ENCODE results near the gene IGFBP1.
"Not testable (repeated sequence)": the region's sequence is repeated elsewhere in the genome, so short reads cannot be mapped to it uniquely, and the experiment has no call there.

The IGFBP1 gene

DNA sequence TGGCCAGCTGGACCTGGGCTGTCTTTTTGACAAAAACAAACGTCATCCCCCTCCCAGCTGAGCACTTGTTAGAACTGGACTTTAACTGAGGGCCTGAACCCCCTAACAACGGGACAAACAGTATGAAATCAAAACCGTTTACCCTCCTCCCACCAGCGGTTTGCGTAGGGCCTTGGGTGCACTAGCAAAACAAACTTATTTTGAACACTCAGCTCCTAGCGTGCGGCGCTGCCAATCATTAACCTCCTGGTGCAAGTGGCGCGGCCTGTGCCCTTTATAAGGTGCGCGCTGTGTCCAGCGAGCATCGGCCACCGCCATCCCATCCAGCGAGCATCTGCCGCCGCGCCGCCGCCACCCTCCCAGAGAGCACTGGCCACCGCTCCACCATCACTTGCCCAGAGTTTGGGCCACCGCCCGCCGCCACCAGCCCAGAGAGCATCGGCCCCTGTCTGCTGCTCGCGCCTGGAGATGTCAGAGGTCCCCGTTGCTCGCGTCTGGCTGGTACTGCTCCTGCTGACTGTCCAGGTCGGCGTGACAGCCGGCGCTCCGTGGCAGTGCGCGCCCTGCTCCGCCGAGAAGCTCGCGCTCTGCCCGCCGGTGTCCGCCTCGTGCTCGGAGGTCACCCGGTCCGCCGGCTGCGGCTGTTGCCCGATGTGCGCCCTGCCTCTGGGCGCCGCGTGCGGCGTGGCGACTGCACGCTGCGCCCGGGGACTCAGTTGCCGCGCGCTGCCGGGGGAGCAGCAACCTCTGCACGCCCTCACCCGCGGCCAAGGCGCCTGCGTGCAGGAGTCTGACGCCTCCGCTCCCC, at the start of gene IGFBP1:
TSS of gene IGFBP1 (plus strand) at position 304 of the 808 bp plus-strand sequence. CDS start at position 469, 165 bp downstream.
- DNase-seq (ENCODE audit: low spot score): peak; percentile 72

DNA sequence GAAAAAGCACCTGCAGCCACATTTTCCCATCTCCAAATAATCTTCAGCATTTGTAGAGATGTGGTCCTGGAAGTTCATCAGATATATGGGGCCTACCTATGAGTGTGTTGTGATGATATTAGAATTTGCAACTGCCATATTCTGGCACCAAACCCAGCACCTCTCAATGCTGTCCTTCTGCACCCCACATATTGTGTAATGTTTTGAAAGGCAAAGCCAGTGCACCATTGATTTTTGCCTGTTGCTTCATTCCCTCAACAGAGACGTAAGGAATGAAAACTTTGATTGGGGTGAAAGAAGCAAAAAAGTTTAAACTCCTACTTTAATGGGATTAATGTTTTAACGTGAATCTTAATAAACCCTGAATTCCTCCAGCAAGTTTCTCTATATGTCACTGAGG, 49.4 kb upstream of the IGFBP1 start:
- DNase-seq (ENCODE audit: low spot score): not testable (repeated sequence)

- DNase-seq (ENCODE audit: low spot score): not testable (repeated sequence)
Measured at GRCh38 chr7:45841926-45842717, 46.2 kb upstream of the IGFBP1 start.

DNA sequence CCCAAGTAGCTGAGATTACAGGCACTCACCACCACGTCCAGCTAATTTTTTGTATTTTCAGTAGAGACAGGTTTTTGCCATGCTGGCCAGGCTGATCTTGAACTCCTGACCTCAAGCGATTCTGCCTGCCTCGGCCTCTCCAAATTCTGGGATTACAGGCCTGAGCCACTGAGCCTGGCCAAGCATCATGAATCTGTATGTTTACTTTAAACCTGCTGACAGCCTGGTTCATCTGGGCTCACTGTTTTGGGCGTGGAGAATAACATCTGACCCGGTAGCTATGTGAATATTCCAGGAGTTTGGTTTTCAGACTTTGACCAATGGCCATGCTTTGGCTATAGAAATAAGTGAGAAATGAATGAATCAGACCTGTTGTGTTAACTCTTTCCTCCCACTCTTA, 41.8 kb upstream of the IGFBP1 start:
- DNase-seq (ENCODE audit: low spot score): not testable (repeated sequence)

DNA sequence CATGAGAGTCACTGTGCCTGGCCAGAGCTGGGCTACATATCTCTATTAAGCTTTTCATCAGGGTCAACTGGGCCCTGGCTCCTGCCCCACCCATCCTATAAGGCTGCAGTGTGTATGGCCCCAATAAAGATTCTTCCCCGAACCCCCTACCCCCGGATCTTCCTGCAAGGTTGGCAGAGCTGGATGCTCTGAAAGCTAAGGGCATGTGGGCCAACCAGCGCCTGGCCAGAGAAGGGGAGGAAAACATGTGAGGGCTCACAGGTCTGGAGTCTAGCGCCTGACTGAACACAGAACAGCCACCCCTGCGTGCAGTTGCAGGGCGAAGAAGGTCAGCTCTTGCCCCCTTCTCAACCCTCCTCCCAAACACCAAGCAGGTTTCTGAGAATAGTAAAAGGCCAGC, 39.6 kb upstream of the IGFBP1 start:
- DNase-seq (ENCODE audit: low spot score): not testable (repeated sequence)

DNA sequence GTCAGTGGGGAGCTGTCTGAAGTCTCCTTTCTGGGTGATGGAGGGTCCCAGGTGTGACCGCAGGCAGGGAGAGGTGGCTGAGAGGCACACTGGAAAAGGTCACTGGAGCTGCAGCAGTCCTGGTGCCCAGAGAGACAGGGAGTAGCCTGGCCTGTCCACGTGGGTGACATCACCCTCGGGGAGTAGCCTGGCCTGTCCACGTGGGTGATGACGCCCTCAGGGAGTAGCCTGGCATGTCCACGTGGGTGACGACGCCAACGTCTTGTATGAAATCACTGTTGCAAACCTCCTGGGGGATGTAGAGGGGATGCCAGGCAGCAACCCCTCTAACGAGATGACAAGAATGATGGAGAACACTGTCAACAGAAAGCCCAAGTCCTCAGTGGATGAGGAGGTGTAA, 35.3 kb upstream of the IGFBP1 start:
- DNase-seq (ENCODE audit: low spot score): not testable (repeated sequence)

DNA sequence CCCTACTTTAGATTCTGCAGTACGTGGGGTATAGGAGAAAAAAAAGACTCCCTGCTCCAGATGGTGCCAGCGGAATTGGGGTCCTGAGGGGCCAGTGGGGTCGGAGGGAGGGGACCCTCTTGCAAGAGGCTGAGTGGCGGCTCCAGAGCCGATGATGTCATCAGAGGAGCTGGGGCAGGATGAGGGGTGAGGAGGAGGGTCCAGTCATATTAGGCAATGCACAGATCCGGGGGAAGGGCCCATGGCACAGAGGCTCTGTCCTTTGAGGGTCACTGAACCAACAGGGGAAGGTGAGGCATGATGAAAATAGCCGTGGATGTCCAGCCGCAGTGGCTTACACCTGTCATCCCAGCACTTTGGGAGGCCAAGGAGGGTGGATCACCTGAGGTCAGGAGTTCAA, 34.8 kb upstream of the IGFBP1 start:
- DNase-seq (ENCODE audit: low spot score): not testable (repeated sequence)

- DNase-seq (ENCODE audit: low spot score): not testable (repeated sequence)
Measured at GRCh38 chr7:45855680-45856079, 32.6 kb upstream of the IGFBP1 start.

GRCh38 chr7:45856888-45857287, 31.4 kb upstream of the IGFBP1 start:
- not testable (repeated sequence) for DNase-seq (ENCODE audit: low spot score)

DNA sequence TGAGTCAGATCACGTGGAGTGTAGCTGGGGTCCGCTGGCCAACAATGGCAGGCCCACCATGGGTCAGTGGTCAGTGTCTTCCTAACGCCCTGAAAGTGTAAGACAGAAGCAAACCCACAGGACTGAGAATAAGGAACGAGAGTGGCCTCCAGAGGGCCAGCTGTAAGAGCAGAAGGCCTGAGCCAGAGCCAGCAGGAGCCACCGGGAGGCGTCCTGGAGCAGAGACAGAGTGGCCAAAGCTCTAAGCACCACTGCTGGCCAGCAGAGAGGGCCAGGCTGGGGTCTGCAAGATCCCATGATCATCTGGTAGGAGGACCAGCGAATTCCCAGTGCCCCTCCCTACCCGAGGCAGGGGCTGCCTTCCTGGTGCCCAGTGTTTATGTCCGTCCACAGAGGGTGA, 24.6 kb upstream of the IGFBP1 start:
- DNase-seq (ENCODE audit: low spot score): peak; percentile 49

GRCh38 chr7:45865594-45866410, 22.5 kb upstream of the IGFBP1 start:
- DNase-seq (ENCODE audit: low spot score): no peak

GRCh38 chr7:45867471-45867870, 20.8 kb upstream of the IGFBP1 start:
- no peak for DNase-seq (ENCODE audit: low spot score)

GRCh38 chr7:45869426-45869825, 18.9 kb upstream of the IGFBP1 start:
- DNase-seq (ENCODE audit: low spot score): no peak

DNA sequence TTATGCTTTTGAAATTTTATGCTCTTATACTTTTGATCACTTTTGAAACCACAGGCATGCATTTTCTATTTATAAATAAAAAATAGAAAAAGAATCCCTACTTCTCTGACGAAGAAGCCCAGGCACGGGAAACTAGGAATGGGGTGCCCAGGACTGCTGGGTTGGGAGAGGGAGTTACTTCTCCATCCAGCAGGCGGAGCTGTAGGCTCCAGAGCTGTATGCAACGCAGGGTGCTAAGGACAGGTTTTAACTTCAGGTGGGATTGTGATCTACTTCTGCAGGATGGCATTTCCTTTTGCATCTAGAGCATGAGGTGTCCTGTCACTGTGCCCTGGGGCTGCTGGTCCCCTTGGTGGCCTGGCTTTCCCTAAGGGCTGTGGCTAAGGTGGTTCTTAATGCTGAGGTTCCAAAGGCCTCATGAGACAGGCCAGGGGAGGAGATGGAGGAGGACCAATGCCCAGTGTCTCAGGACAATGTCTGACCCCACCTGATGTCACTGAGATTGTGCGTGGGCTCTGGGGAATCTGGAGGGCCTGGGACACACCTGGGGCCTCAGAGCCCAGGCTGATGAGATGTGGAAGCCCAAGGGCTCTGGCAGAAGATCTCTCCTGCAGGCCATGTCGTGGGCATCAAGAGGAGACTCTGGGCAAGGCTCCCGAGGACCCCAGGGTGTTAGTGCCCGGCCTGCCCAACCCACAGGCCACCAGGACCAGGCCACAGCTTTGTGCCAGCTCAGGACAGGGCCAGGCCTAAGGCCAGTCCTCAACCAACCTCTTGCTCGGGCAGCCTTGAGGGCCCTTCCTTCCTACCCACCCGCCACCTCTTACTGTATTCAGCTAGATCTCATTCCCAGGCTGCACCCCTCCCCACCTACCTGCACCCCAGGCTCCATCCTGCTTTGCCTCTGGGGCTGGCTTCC, 15.9 kb upstream of the IGFBP1 start:
- DNase-seq (ENCODE audit: low spot score): peak; percentile 52

- DNase-seq (ENCODE audit: low spot score): no peak
Measured at GRCh38 chr7:45873035-45873354, 15.3 kb upstream of the IGFBP1 start, which contains the start of gene CCDC201. TSS of gene CCDC201 (minus strand) at chr7:45873082. CDS start at chr7:45873007, 75 bp downstream.

- DNase-seq (ENCODE audit: low spot score): no peak
Measured at GRCh38 chr7:45873355-45873754, 14.9 kb upstream of the IGFBP1 start.

- peak; percentile 62 for DNase-seq (ENCODE audit: low spot score)
Measured at GRCh38 chr7:45874408-45875131, 13.7 kb upstream of the IGFBP1 start.

GRCh38 chr7:45876519-45876918, 11.8 kb upstream of the IGFBP1 start:
- DNase-seq (ENCODE audit: low spot score): no peak

DNA sequence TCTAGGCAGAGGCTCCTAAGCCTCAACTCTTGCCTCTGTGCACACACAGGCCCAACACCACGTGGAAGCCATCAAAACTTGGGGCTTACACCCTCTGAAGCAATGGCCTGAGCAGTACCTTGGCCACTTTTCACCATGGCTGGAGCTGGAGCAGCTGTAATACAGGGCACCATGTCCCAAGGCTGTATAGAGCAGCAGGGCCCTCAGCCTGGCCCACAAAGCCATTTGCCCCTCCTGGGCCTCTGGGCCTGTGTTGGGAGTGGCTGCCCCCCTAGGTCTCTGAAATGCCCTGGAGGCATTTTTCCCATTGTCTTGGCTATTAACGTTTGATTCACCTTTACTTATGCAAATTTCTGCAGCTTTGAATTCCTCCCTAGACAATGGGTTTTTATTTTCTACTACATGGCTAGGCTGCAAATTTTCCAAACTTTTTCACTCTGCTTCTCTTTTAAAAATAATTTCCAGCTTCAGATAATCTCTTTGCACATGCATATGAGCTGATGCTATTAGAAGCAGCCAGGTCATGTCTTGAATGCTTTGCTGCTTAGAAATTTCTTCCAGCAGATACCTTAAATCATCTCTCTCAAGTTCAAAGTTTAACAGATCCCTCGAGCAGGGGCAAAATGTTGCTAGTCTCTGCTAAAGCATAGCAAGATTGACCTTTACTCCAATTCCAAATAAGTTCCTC, 9.7 kb upstream of the IGFBP1 start:
- no peak for DNase-seq (ENCODE audit: low spot score)

GRCh38 chr7:45880433-45880860, 7.8 kb upstream of the IGFBP1 start:
- no peak for DNase-seq (ENCODE audit: low spot score)

Data from AG20443 (cell line).